NCI-H1436 (cell line): ENCODE data around the gene MSH2.
"Not testable (repeated sequence)": the region's sequence is repeated elsewhere in the genome, so short reads cannot be mapped to it uniquely, and the experiment has no call there.

Experiments
- DNase-seq: peaks from one replicate; lab custom pipeline; 2025; lab: John Stamatoyannopoulos, UW

MSH2 gene

GRCh38 chr2:47484396-47484795 is 81.4 kb downstream of the MSH2 start:
- no peak for DNase-seq

GRCh38 chr2:47485177-47485576 is 82.2 kb downstream of the MSH2 start:
- DNase-seq = no peak

- no peak for DNase-seq
Measured at GRCh38 chr2:47485751-47486300, 82.9 kb downstream of the MSH2 start.

GRCh38 chr2:47486841-47487497 is 84.0 kb downstream of the MSH2 start:
- no peak for DNase-seq

- no peak for DNase-seq
Measured at GRCh38 chr2:47487498-47487875, 84.5 kb downstream of the MSH2 start.

- DNase-seq = no peak
Measured at GRCh38 chr2:47488870-47489584, 86.1 kb downstream of the MSH2 start.

- no peak for DNase-seq
Measured at GRCh38 chr2:47490406-47490805, 87.5 kb downstream of the MSH2 start.

- no peak for DNase-seq
Measured at GRCh38 chr2:47493317-47494035, 90.5 kb downstream of the MSH2 start.

GRCh38 chr2:47494267-47495130 is 91.5 kb downstream of the MSH2 start:
- no peak for DNase-seq

GRCh38 chr2:47497843-47498460 is 95.0 kb downstream of the MSH2 start:
- DNase-seq = no peak

GRCh38 chr2:47499093-47499492 is 96.1 kb downstream of the MSH2 start:
- no peak for DNase-seq

GRCh38 chr2:47499621-47500309 is 96.8 kb downstream of the MSH2 start:
- no peak for DNase-seq

- DNase-seq = no peak
Measured at GRCh38 chr2:47501374-47502200, 98.6 kb downstream of the MSH2 start.

GRCh38 chr2:47502498-47502897 is 99.5 kb downstream of the MSH2 start:
- DNase-seq = not testable (repeated sequence)

- no peak for DNase-seq
Measured at GRCh38 chr2:47503481-47504070, 100.6 kb downstream of the MSH2 start.

- DNase-seq = no peak
Measured at GRCh38 chr2:47504174-47504810, 101.3 kb downstream of the MSH2 start.

GRCh38 chr2:47506024-47506423 is 103.1 kb downstream of the MSH2 start:
- no peak for DNase-seq

GRCh38 chr2:47506436-47506835 is 103.5 kb downstream of the MSH2 start:
- no peak for DNase-seq

- DNase-seq = no peak
Measured at GRCh38 chr2:47508080-47508479, 105.1 kb downstream of the MSH2 start.
